Neural cell (in vitro differentiated cells): ENCODE results near the gene MRPL48. TPM values are rescaled to one million over a fixed set of nuclear protein-coding genes. Genes with fewer than 3 reads are reported as not detected.

Source experiments
- H2AFZ ChIP-seq: fragments of 200-600, 300-800 bp; sonication (generic), shearing (Covaris generic); 2 replicates; pipeline ENCODE4 v1.6.0; 2014; ENCODE audit warnings: low read depth, mild to moderate bottlenecking, antibody characterized with exemption, low read length, moderate library complexity
- H3F3A ChIP-seq: fragments of 200-600 bp; shearing (Covaris generic); 2 replicates; pipeline ENCODE4 v1.6.1; 2016; ENCODE audit warnings: mild to moderate bottlenecking, moderate library complexity, mixed read lengths, antibody characterized with exemption, low read length; ENCODE audit not compliant: insufficient read depth, poor library complexity, severe bottlenecking
- H3K27ac ChIP-seq: fragments of 200-600, 300-800 bp; sonication (generic), shearing (Covaris generic); 2 replicates; pipeline ENCODE4 v1.5.1; 2014; ENCODE audit warnings: mild to moderate bottlenecking, low read length, moderate library complexity
- H3K27me3 ChIP-seq: fragments of 300-800, 200-600 bp; sonication (generic), shearing (Covaris generic); 2 replicates; pipeline ENCODE4 v1.6.0; 2014; ENCODE audit warnings: mild to moderate bottlenecking, low read depth, low read length, moderate library complexity; ENCODE audit not compliant: insufficient read depth
- H3K36me3 ChIP-seq: fragments of 300-800, 200-600 bp; sonication (generic), shearing (Covaris generic); 2 replicates; pipeline ENCODE4 v1.5.1; 2014; ENCODE audit warnings: mild to moderate bottlenecking, antibody characterized with exemption, low read length, moderate library complexity; ENCODE audit not compliant: insufficient read depth
- H3K4me2 ChIP-seq: fragments of 300-800, 200-600 bp; sonication (generic), shearing (Covaris generic); 2 replicates; pipeline ENCODE4 v1.6.0; 2014; ENCODE audit warnings: mild to moderate bottlenecking, low read length
- H3K4me3 ChIP-seq: fragments of 300-800, 200-600 bp; sonication (generic), shearing (Covaris generic); 2 replicates; pipeline ENCODE4 v1.5.1; 2014; ENCODE audit warnings: mild to moderate bottlenecking, low read length, moderate library complexity
- H3K79me2 ChIP-seq: fragments of 200-600 bp; shearing (Covaris generic); replicated peaks from 2 replicates; pipeline ENCODE4 v1.6.0; 2014; ENCODE audit warnings: mild to moderate bottlenecking, low read length, moderate library complexity; ENCODE audit not compliant: insufficient read depth
- H3K9ac ChIP-seq: fragments of 300-800, 200-600 bp; sonication (generic), shearing (Covaris generic); 2 replicates; pipeline ENCODE4 v1.6.1; 2016; ENCODE audit warnings: mild to moderate bottlenecking, low read length, mixed read lengths
- H3K9me2 ChIP-seq: fragments of 200-600 bp; shearing (Covaris generic); 2 replicates; pipeline ENCODE4 v1.6.1; 2016; ENCODE audit warnings: mild to moderate bottlenecking, low read length, mixed read lengths; ENCODE audit not compliant: insufficient read depth
- H3K9me3 ChIP-seq: fragments of 200-600, 300-800 bp; sonication (generic), shearing (Covaris generic); 2 replicates; pipeline ENCODE4 v1.6.1; 2016; ENCODE audit warnings: mild to moderate bottlenecking, mixed run types, low read length, moderate library complexity, mixed read lengths
- H4K20me1 ChIP-seq: fragments of 200-600 bp; shearing (Covaris generic); 2 replicates; pipeline ENCODE4 v1.6.1; 2016; ENCODE audit warnings: mild to moderate bottlenecking, mixed run types; ENCODE audit not compliant: insufficient read depth
- CTCF ChIP-seq: fragments of 450-650 bp; IDR thresholded peaks from 2 replicates; pipeline ENCODE4 v1.5.1; 2014; ENCODE audit warnings: antibody characterized with exemption, mild to moderate bottlenecking, moderate library complexity; ENCODE audit not compliant: poor library complexity, severe bottlenecking
- EP300 ChIP-seq: fragments of 450-650 bp; conservative IDR thresholded peaks from 2 replicates; pipeline ENCODE4 v1.6.1; 2014; ENCODE audit warnings: antibody characterized with exemption, mild to moderate bottlenecking, moderate library complexity; ENCODE audit not compliant: poor library complexity, severe bottlenecking
- EZH2 ChIP-seq: fragments of 200-600, 300-800 bp; shearing (Covaris generic), sonication (generic); IDR thresholded peaks from 2 replicates; pipeline ENCODE4 v1.6.1; 2014; ENCODE audit warnings: antibody characterized with exemption, low read length, borderline replicate concordance, mild to moderate bottlenecking; ENCODE audit not compliant: insufficient read depth, poor library complexity, severe bottlenecking
- MXI1 ChIP-seq: fragments of 450-650 bp; conservative IDR thresholded peaks from 2 replicates; pipeline ENCODE4 v1.6.1; 2014; ENCODE audit warnings: antibody characterized with exemption, mild to moderate bottlenecking; ENCODE audit not compliant: poor library complexity, severe bottlenecking
- POLR2AphosphoS5 ChIP-seq: IDR thresholded peaks from 2 replicates; pipeline ENCODE4 v1.6.1; 2012
- RAD21 ChIP-seq: fragments of 450-650 bp; conservative IDR thresholded peaks from 2 replicates; pipeline ENCODE4 v1.6.1; 2014; ENCODE audit warnings: antibody characterized with exemption, mild to moderate bottlenecking, moderate library complexity
- REST ChIP-seq: IDR thresholded peaks from 2 replicates; pipeline ENCODE4 v1.6.1; 2012; ENCODE audit warnings: borderline replicate concordance
- SMC3 ChIP-seq: fragments of 450-650 bp; conservative IDR thresholded peaks from 2 replicates; pipeline ENCODE4 v1.6.1; 2014; ENCODE audit warnings: antibody characterized with exemption, mild to moderate bottlenecking, moderate library complexity; ENCODE audit not compliant: poor library complexity
- TAF1 ChIP-seq: IDR thresholded peaks from 2 replicates; pipeline ENCODE4 v1.6.1; 2012; ENCODE audit warnings: low read depth
- polyA plus RNA-seq: library from polyadenylated mRNA; depleted of rRNA; stranded (reverse); fragments of >200 nt; gene quantifications from 2 replicates; pipeline ENCODE4 v1.2.3, GENCODE V29; 2014

MRPL48 gene
- polyA plus RNA-seq, 1 donor from 2014 or later: 98.3 TPM

GRCh38 chr11:73912026-73912425 lies 124.4 kb downstream of the MRPL48 start:
- no peak overlapping the region for H3K4me2 ChIP-seq
- H3K9me3 ChIP-seq: no peaks in the 10 kb centered on the region
- no peaks in the 10 kb centered on the region for H3K27me3 ChIP-seq
- H3K4me3 ChIP-seq: no peak overlapping the region
- no peaks in the 10 kb centered on the region for H3F3A ChIP-seq
- no peak overlapping the region for H3K9ac ChIP-seq
- H3K79me2 ChIP-seq: no peaks in the 10 kb centered on the region
- H4K20me1 ChIP-seq: no peaks in the 10 kb centered on the region
- no peaks in the 10 kb centered on the region for H3K9me2 ChIP-seq
- H3K36me3 ChIP-seq: peaks cover 10% of the 10 kb centered on the region
- no peak overlapping the region for H2AFZ ChIP-seq
- H3K27ac ChIP-seq: no peak overlapping the region
- TF ChIP-seq MXI1 (no peak), EZH2 (no peak), TAF1 (no peak), REST (no peak), RAD21 (no peak), EP300 (no peak), CTCF (no peak), SMC3 (no peak), POLR2AphosphoS5 (no peak)

GRCh38 chr11:73913472-73913871 lies 125.8 kb downstream of the MRPL48 start:
- H3K27me3 ChIP-seq: no peaks in the 10 kb centered on the region
- peaks cover 6% of the 10 kb centered on the region for H3K36me3 ChIP-seq
- H3K9ac ChIP-seq: no peak overlapping the region
- no peak for TF ChIP-seq RAD21
- TF ChIP-seq EP300: no peak
- TF ChIP-seq TAF1: no peak
- TF ChIP-seq EZH2: no peak
- TF ChIP-seq POLR2AphosphoS5: no peak
- no peak for TF ChIP-seq SMC3
- no peak for TF ChIP-seq MXI1
- no peak for TF ChIP-seq CTCF
- no peak for TF ChIP-seq REST
- no peaks in the 10 kb centered on the region for H3K79me2 ChIP-seq
- H3K4me2 ChIP-seq: no peak overlapping the region
- H3F3A ChIP-seq: no peaks in the 10 kb centered on the region
- no peaks in the 10 kb centered on the region for H3K9me2 ChIP-seq
- no peak overlapping the region for H3K27ac ChIP-seq
- no peak overlapping the region for H3K4me3 ChIP-seq
- no peak overlapping the region for H2AFZ ChIP-seq
- H4K20me1 ChIP-seq: no peaks in the 10 kb centered on the region
- no peaks in the 10 kb centered on the region for H3K9me3 ChIP-seq
